ENCODE results near the gene OR52E8. TPM values are rescaled to one million over a fixed set of nuclear protein-coding genes. Genes with fewer than 3 reads are reported as not detected.

The OR52E8 gene
- total RNA-seq = not detected in 2 replicates
- long read RNA-seq = 0 reads

DNA sequence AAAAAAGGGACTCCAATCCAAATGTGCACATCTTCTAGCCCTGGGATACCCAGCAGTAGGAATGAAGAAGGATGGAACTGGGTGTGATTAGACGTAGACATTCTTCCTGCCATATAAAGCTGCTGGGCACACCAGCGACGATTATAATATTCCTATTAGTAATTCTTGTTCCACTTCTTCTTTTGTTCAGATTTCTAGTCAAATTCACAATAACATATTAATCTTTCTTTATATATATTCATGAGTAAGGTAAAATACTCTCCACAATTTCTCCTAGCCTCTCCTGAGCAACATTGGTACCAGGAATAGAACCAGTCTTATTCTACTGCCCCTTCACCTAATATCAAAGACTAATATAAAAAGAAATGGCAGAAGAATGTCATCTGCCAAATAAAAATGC, at the start of gene OR52E8:
TSS of gene OR52E8 (minus strand) at position 101 of the 400 bp plus-strand sequence. CDS start at position 101, 0 bp downstream.
- H3K27ac Mint-ChIP-seq (ENCODE audit: unreplicated experiment) = no peak within 1 kb of the TSS
- H3K27me3 Mint-ChIP-seq (ENCODE audit: low read depth) = peaks cover 34% of the 10 kb centered on the region
- H3K4me1 Mint-ChIP-seq = no peaks in the 10 kb centered on the region
- TF ChIP-seq, protein P1, sequence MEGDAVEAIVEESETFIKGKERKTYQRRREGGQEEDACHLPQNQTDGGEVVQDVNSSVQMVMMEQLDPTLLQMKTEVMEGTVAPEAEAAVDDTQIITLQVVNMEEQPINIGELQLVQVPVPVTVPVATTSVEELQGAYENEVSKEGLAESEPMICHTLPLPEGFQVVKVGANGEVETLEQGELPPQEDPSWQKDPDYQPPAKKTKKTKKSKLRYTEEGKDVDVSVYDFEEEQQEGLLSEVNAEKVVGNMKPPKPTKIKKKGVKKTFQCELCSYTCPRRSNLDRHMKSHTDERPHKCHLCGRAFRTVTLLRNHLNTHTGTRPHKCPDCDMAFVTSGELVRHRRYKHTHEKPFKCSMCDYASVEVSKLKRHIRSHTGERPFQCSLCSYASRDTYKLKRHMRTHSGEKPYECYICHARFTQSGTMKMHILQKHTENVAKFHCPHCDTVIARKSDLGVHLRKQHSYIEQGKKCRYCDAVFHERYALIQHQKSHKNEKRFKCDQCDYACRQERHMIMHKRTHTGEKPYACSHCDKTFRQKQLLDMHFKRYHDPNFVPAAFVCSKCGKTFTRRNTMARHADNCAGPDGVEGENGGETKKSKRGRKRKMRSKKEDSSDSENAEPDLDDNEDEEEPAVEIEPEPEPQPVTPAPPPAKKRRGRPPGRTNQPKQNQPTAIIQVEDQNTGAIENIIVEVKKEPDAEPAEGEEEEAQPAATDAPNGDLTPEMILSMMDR (conservative IDR thresholded peaks at IDR 0.05) = no peak
- no peaks in the 10 kb centered on the region for H3K36me3 Mint-ChIP-seq (ENCODE audit: low read depth)
- H3K9me3 Mint-ChIP-seq = peaks cover 3% of the 10 kb centered on the region
- H3K4me3 Mint-ChIP-seq = no peak within 1 kb of the TSS
- no peak for DNase-seq (ENCODE audit: low read depth, low spot score)

DNA sequence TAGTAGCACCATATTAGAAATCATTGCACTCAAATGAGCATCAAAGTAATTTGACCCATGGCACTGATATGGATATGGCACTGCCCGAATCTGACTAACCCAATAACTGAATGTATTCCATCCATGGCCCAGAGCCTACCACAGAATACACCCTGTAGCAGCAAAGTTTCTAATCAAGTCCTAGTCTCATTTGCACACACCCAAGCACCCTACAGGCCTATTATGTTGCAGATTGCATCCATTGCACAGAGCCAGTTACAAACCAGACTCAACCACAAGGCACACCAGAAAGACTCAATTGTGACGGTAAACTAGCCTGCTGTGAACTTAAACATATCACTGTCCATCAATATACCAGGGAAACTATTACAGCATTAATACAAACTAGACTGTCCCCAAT, 42.0 kb upstream of the OR52E8 start:
- no peak for DNase-seq (ENCODE audit: low read depth, low spot score)
- Mint-ChIP-seq H3K27me3 (ENCODE audit: low read depth) (peaks cover 2% of the 10 kb centered on the region), H3K4me3 (no peak overlapping the region)

DNA sequence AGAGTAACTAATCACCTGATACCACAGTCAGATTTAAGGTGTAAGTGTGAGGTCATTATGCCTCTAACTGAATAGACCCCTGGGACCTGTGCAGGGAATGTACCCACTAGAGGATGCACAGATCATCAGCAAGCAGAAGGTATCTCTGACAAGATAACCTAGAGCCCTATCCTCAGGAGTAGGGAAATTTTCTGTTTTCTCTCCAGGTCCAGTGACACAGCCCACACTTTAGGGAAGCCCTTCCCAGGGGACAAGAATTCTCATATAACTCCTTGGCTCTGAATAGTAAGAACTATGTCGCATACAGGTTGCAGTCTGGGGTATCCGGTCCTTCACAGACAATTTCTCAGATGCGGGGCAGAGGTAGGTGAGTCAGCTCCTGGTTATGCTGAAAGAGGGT, 35.4 kb upstream of the OR52E8 start, which contains the start of gene OR52E5:
TSS of gene OR52E5 (plus strand) at position 301 of the 400 bp plus-strand sequence. CDS start 7,569 bp downstream, outside the sequence.
- no peak within 1 kb of the TSS for H3K27ac Mint-ChIP-seq (ENCODE audit: unreplicated experiment)
- TF ChIP-seq, protein P1 (conservative IDR thresholded peaks at IDR 0.05) = no peak
- no peak within 1 kb of the TSS for H3K4me3 Mint-ChIP-seq
- no peak for DNase-seq (ENCODE audit: low read depth, low spot score)
- H3K27me3 Mint-ChIP-seq (ENCODE audit: low read depth) = peaks cover 9% of the 10 kb centered on the region
- H3K9me3 Mint-ChIP-seq = no peaks in the 10 kb centered on the region
- no peaks in the 10 kb centered on the region for H3K4me1 Mint-ChIP-seq
- no peaks in the 10 kb centered on the region for H3K36me3 Mint-ChIP-seq (ENCODE audit: low read depth)

More for the DNA sequence above, 42.0 kb upstream of the OR52E8 start:
- Mint-ChIP-seq H3K4me1 (no peaks in the 10 kb centered on the region), H3K9me3 (no peaks in the 10 kb centered on the region), H3K36me3 (ENCODE audit: low read depth) (no peaks in the 10 kb centered on the region), H3K27ac (ENCODE audit: unreplicated experiment) (no peak overlapping the region)
- TF ChIP-seq, protein P1 (conservative IDR thresholded peaks at IDR 0.05) = no peak

DNA sequence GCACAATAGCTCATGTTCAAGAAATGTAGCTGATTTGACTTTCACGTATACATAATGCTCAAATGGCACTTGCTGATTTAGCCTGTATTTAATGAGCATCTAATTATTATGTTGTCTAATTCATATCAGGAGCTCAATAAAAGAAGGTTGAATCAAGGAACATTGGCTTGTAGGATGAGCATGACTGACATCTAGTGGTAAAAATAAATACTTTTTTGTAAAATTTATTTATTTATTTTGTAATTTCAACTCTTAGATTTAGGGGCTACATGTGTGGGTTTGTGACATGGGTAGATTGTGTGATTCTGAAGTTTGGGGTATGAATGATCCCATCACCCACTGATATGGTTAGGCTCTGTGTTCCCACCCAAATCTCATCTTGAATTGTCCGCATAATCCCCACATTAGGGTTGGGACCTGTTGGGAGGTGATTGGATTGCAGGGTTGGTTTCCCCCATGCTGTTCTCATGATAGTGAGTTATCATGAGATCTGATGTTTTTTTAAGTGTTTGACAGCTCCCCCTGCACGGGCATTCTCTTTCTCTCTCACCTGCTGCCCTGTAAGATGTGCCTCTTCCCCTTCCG, 33.8 kb upstream of the OR52E8 start:
- H3K9me3 Mint-ChIP-seq = no peaks in the 10 kb centered on the region
- H3K4me1 Mint-ChIP-seq = no peaks in the 10 kb centered on the region
- no peak for DNase-seq (ENCODE audit: low read depth, low spot score)
- peaks cover 7% of the 10 kb centered on the region for H3K27me3 Mint-ChIP-seq (ENCODE audit: low read depth)
- no peaks in the 10 kb centered on the region for H3K36me3 Mint-ChIP-seq (ENCODE audit: low read depth)
- TF ChIP-seq, protein P1 (conservative IDR thresholded peaks at IDR 0.05) = peak; percentile 72
- no peak overlapping the region for H3K27ac Mint-ChIP-seq (ENCODE audit: unreplicated experiment)
- H3K4me3 Mint-ChIP-seq = no peak overlapping the region

DNA sequence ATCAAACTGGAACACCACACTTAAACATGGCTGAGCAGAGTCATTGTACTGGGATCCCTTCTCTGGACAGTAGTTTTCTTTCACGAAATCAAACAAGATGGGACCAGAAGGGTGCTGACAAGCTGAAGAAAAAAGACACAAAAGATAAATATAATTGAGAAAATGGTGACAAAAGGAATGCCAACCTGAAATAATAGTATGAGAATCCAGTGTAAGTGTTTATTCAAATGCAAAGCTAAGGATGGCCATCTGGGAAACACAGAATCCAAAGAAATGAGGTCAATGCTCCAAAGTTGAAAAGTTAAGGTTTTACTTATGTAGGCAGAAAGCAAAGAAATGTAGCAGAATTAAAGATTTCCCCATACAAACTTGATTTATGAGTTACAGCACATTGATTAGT, 30.2 kb upstream of the OR52E8 start:
- Mint-ChIP-seq H3K27me3 (ENCODE audit: low read depth) (peaks cover 10% of the 10 kb centered on the region), H3K4me3 (no peak overlapping the region), H3K27ac (ENCODE audit: unreplicated experiment) (no peak overlapping the region)

More for the DNA sequence above, 30.2 kb upstream of the OR52E8 start:
- Mint-ChIP-seq H3K36me3 (ENCODE audit: low read depth) (no peaks in the 10 kb centered on the region), H3K9me3 (no peaks in the 10 kb centered on the region), H3K4me1 (no peaks in the 10 kb centered on the region)
- TF ChIP-seq, protein P1 (conservative IDR thresholded peaks at IDR 0.05) = no peak
- DNase-seq (ENCODE audit: low read depth, low spot score) = no peak
